Sciatic nerve (tissue), 2 donors: ENCODE results near the gene KLHDC9. TPM values are rescaled to one million over a fixed set of nuclear protein-coding genes. Genes with fewer than 3 reads are reported as not detected.

Experiments
- ATAC-seq: fragments of 200-7000 bp; cut with Tn5 transposase; one replicate; pipeline ENCODE4 v1.9.1; 2020; ENCODE audit warnings: mild to moderate bottlenecking, moderate library complexity
- DNase-seq: peaks from one replicate; pipeline ENCODE4 v3.0.0-alpha.2; 2020; ENCODE audit warnings: low spot score
- intact Hi-C: fragments of 100-400 bp; cut with DNase I; formaldehyde crosslinking; loops from one replicate; pipeline ENCODE4 v1.14.2; 2022
- total RNA-seq: library from RNA; stranded (reverse); fragmentation: NEBNext Ultra II Directional; extraction: Animal tissue kit (Norgen Biotek cat#: 25700); gene quantifications from one replicate; pipeline ENCODE4 v1.2.1, GENCODE V29; 2021
- donor health status: DM: no; HTN: no; CAD: no.
- donor health status: DM: no; HTN: no; CAD: no.

Gene KLHDC9
- total RNA-seq, 1 donor from 2014 or later, result 6.6 TPM

- intact Hi-C loops, result no loop called here
- ATAC-seq, result no peak
These were observed 24.6 kb upstream of the KLHDC9 start for GRCh38 chr1:161073474-161074121.

GRCh38 chr1:161074676-161075368 lies 23.3 kb upstream of the KLHDC9 start:
- DNase-seq (no peak), ATAC-seq (no peak)
- intact Hi-C loops, result no loop called here

More at GRCh38 chr1:161073474-161074121, 24.6 kb upstream of the KLHDC9 start:
- no peak for DNase-seq

GRCh38 chr1:161076410-161076809 lies 21.8 kb upstream of the KLHDC9 start:
- ATAC-seq (no peak), DNase-seq (no peak)
- intact Hi-C loops, result no loop called here

GRCh38 chr1:161077426-161077825 lies 20.7 kb upstream of the KLHDC9 start:
- intact Hi-C loops, result no loop called here
- ATAC-seq (no peak), DNase-seq (no peak)

- intact Hi-C loops, result no loop called here
- no peak for DNase-seq
- no peak for ATAC-seq
These were observed 18.6 kb upstream of the KLHDC9 start for GRCh38 chr1:161079436-161080110.

- ATAC-seq (no peak), DNase-seq (no peak)
- intact Hi-C loops, result no loop called here
These were observed 17.4 kb upstream of the KLHDC9 start for GRCh38 chr1:161080441-161081405.

GRCh38 chr1:161081519-161081918 lies 16.6 kb upstream of the KLHDC9 start:
- ATAC-seq, result no peak
- no peak for DNase-seq
- intact Hi-C loops, result no loop called here

- intact Hi-C loops, result no loop called here
- no peak for ATAC-seq
- no peak for DNase-seq
These were observed 15.7 kb upstream of the KLHDC9 start for GRCh38 chr1:161082483-161082882.

GRCh38 chr1:161082996-161083747 lies 15.0 kb upstream of the KLHDC9 start:
- intact Hi-C loops, result no loop called here
- DNase-seq, result no peak
- peak; percentile 87 for ATAC-seq

GRCh38 chr1:161083748-161084596 lies 14.2 kb upstream of the KLHDC9 start:
- intact Hi-C loops, result no loop called here
- ATAC-seq (no peak), DNase-seq (no peak)

GRCh38 chr1:161084597-161084988 lies 13.6 kb upstream of the KLHDC9 start:
- intact Hi-C loops, result no loop called here
- ATAC-seq (no peak), DNase-seq (no peak)

- ATAC-seq, result no peak
- intact Hi-C loops, result no loop called here
- no peak for DNase-seq
These were observed 13.0 kb upstream of the KLHDC9 start for GRCh38 chr1:161085165-161085564.

GRCh38 chr1:161086457-161086856 lies 11.7 kb upstream of the KLHDC9 start:
- intact Hi-C loops, result no loop called here
- DNase-seq, result no peak
- ATAC-seq, result no peak

- ATAC-seq (no peak), DNase-seq (no peak)
- intact Hi-C loops, result no loop called here
These were observed 9.5 kb upstream of the KLHDC9 start for GRCh38 chr1:161088587-161089110.

- DNase-seq, result peak; percentile 42
- no peak for ATAC-seq
- intact Hi-C loops, result no loop called here
These were observed 8.8 kb upstream of the KLHDC9 start, which contains the start of gene NECTIN4 for GRCh38 chr1:161089251-161089924. Gene NECTIN4, minus strand, starts transcription at chr1:161089558. Its CDS starts 262 bp downstream, at chr1:161089296.

GRCh38 chr1:161089938-161090337 lies 8.2 kb upstream of the KLHDC9 start:
- ATAC-seq (no peak), DNase-seq (no peak)
- intact Hi-C loops, result loop anchor here (10.0 kb wide), 1 partner anchor 95 kb away; no protein-coding TSS in a partner anchor

GRCh38 chr1:161090617-161091016 lies 7.5 kb upstream of the KLHDC9 start:
- DNase-seq (no peak), ATAC-seq (no peak)
- intact Hi-C loops, result loop anchor here (10.0 kb wide), 1 partner anchor 96 kb away; no protein-coding TSS in a partner anchor
